ENCODE results near the gene ELMO1.

ELMO1 gene

GRCh38 chr7:37342176-37342687 lies 106.4 kb downstream of the ELMO1 start:
- no peak for TF ChIP-seq POLR2A (IDR thresholded peaks at IDR 0.05; ENCODE audit: extremely low read depth, insufficient read length)
- no peak for TF ChIP-seq CTCF (IDR thresholded peaks at IDR 0.05; ENCODE audit: low read depth, low read length)
- no peak for TF ChIP-seq MYC (IDR thresholded peaks at IDR 0.05; ENCODE audit: low read depth, low read length)
- TF ChIP-seq MAX (IDR thresholded peaks at IDR 0.05; ENCODE audit: low read depth, low read length), result 0 out of 2 replicates have a peak, but pooled peaks have one; percentile 10
- DNase-seq (ENCODE audit: low read depth), result peak; percentile 71
- H3K4me3 ChIP-seq (ENCODE audit: low read depth, low read length), result peak overlapping the region; percentile 90

GRCh38 chr7:37341033-37341630 lies 107.5 kb downstream of the ELMO1 start:
- TF ChIP-seq MYC (IDR thresholded peaks at IDR 0.05; ENCODE audit: low read depth, low read length), result peak; percentile 65; the same call in 1 of the 2 replicates
- TF ChIP-seq MAX (IDR thresholded peaks at IDR 0.05; ENCODE audit: low read depth, low read length), result peak; percentile 83
- no peak for TF ChIP-seq CTCF (IDR thresholded peaks at IDR 0.05; ENCODE audit: low read depth, low read length)
- no peak for TF ChIP-seq POLR2A (IDR thresholded peaks at IDR 0.05; ENCODE audit: extremely low read depth, insufficient read length)
- H3K4me3 ChIP-seq (ENCODE audit: low read depth, low read length), result peak overlapping the region; percentile 90
- peak; percentile 58 for DNase-seq (ENCODE audit: low read depth)

- DNase-seq (ENCODE audit: low read depth), result no peak
- H3K4me3 ChIP-seq (ENCODE audit: low read depth, low read length), result no peak overlapping the region
- no peak for TF ChIP-seq MAX (IDR thresholded peaks at IDR 0.05; ENCODE audit: low read depth, low read length)
- TF ChIP-seq POLR2A (IDR thresholded peaks at IDR 0.05; ENCODE audit: extremely low read depth, insufficient read length), result no peak
- TF ChIP-seq MYC (IDR thresholded peaks at IDR 0.05; ENCODE audit: low read depth, low read length), result no peak
- TF ChIP-seq CTCF (IDR thresholded peaks at IDR 0.05; ENCODE audit: low read depth, low read length), result no peak
Measured at GRCh38 chr7:37338966-37339365, 109.7 kb downstream of the ELMO1 start.

- no peak for DNase-seq (ENCODE audit: low read depth)
- no peak overlapping the region for H3K4me3 ChIP-seq (ENCODE audit: low read depth, low read length)
- TF ChIP-seq MYC (IDR thresholded peaks at IDR 0.05; ENCODE audit: low read depth, low read length) (no peak), CTCF (IDR thresholded peaks at IDR 0.05; ENCODE audit: low read depth, low read length) (no peak), MAX (IDR thresholded peaks at IDR 0.05; ENCODE audit: low read depth, low read length) (no peak), POLR2A (IDR thresholded peaks at IDR 0.05; ENCODE audit: extremely low read depth, insufficient read length) (no peak)
Measured at GRCh38 chr7:37337522-37337921, 111.1 kb downstream of the ELMO1 start.

GRCh38 chr7:37336259-37336658 lies 112.4 kb downstream of the ELMO1 start:
- H3K4me3 ChIP-seq (ENCODE audit: low read depth, low read length), result no peak overlapping the region
- TF ChIP-seq POLR2A (IDR thresholded peaks at IDR 0.05; ENCODE audit: extremely low read depth, insufficient read length) (no peak), CTCF (IDR thresholded peaks at IDR 0.05; ENCODE audit: low read depth, low read length) (no peak), MYC (IDR thresholded peaks at IDR 0.05; ENCODE audit: low read depth, low read length) (no peak), MAX (IDR thresholded peaks at IDR 0.05; ENCODE audit: low read depth, low read length) (no peak)
- DNase-seq (ENCODE audit: low read depth), result no peak

Data from NB4 (cell line).